Esophagus muscularis mucosa (tissue), 4 donors: ENCODE data around the gene CEP192. TPM values are rescaled to one million over a fixed set of nuclear protein-coding genes. Genes with fewer than 3 reads are reported as not detected.

Source experiments
- DNase-seq: peaks from one replicate; pipeline ENCODE4 v3.0.0-alpha.2; 2017; ENCODE audit errors: extremely low spot score
- H3K27ac ChIP-seq, 4 donors: fragments of 200-600 bp; sonication (generic); replicated peaks in 1 of 4; 1 replicate in 3 of 4; 2 replicates in 1 of 4; pipeline ENCODE4 v1.5.1; 2016 to 2019; ENCODE audit warnings: mild to moderate bottlenecking in 1 of 4
- H3K27me3 ChIP-seq, 4 donors: fragments of 200-600 bp; sonication (generic); one replicate each; pipeline versions ENCODE4 v1.5.1 to v1.6.0; 2016 to 2019
- H3K36me3 ChIP-seq, 4 donors: fragments of 200-600 bp; sonication (generic); one replicate each; pipeline ENCODE4 v1.5.1; 2016 to 2019
- H3K4me1 ChIP-seq, 4 donors: fragments of 200-600 bp; sonication (generic); one replicate each; pipeline ENCODE4 v1.5.1; 2016 to 2019
- H3K4me3 ChIP-seq, 4 donors: fragments of 200-600 bp; sonication (generic); 1 replicate in 2 of 4; 2 replicates in 2 of 4; pipeline ENCODE4 v1.5.1; 2016 to 2019; ENCODE audit warnings: mild to moderate bottlenecking in 4 of 4, moderate library complexity in 1 of 4
- H3K9me3 ChIP-seq, 4 donors: fragments of 200-600 bp; sonication (generic); 1 replicate in 3 of 4; 2 replicates in 1 of 4; pipeline ENCODE4 v1.5.1; 2016 to 2019
- EP300 ChIP-seq: sonication (generic); formaldehyde crosslinking; IDR thresholded peaks from one replicate; pipeline ENCODE4 v1.6.1; 2017; ENCODE audit warnings: antibody characterized with exemption
- POLR2A ChIP-seq: fragments of 450-650 bp; IDR thresholded peaks from one replicate; pipeline ENCODE4 v1.6.1; 2017; ENCODE audit warnings: antibody characterized with exemption, moderate library complexity, mild to moderate bottlenecking, low read depth
- POLR2AphosphoS5 ChIP-seq, 2 donors: sonication (generic); formaldehyde crosslinking; IDR thresholded peaks; one replicate each; pipeline ENCODE4 v1.6.1; 2017; ENCODE audit warnings: antibody characterized with exemption in 2 of 2
- WGBS: methylation state at CpG from one replicate; pipeline ENCODE4 v1.1.5; 2018; 5-methylcytosine and 5-hydroxymethylcytosine counted together
- intact Hi-C: fragments of 100-400 bp; cut with DNase I; formaldehyde crosslinking; loops from one replicate; pipeline ENCODE4 v1.15.1; 2023
- total RNA-seq, 4 donors: library from RNA; depleted of rRNA; stranded (reverse); fragments of >200 nt; gene quantifications; one replicate each; pipeline versions ENCODE4 v1.1.0 to v1.2.1, GENCODE V29; 2016
- TF ChIP-seq, protein P1 (sequence below), 3 experiments: fragments of 200-600 bp in 2 of 3; fragments of 450-650 bp in 1 of 3; sonication (generic) in 2 of 3; IDR thresholded peaks; one replicate each; pipeline ENCODE4 v1.5.1; 2017 to 2019; ENCODE audit warnings: antibody characterized with exemption in 3 of 3, mild to moderate bottlenecking in 2 of 3, moderate library complexity in 1 of 3

The CEP192 gene
- total RNA-seq, 4 donors from 2014 or later: 18.7 to 21.6 (median 19.6) TPM

DNA sequence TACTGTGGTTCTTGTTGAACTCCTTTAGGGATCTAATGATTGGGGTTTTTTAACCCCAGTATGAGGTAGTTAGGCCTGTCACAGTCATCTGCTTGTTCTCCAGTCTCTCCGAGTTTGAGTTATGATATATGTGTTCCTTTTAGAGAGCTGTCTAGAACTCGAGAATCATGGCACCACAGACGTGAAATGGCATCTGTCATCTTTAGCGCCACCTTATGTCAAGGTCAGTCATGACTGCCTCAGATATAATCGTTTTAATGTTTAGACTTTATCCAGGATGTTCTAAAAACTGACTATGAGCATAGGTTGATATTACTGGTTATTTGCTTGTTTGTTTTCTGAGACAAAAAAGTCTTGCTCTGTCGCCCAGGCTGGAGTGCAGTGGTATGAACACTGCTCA, 112.2 kb downstream of the CEP192 start:
- Histone ChIP-seq H3K4me1 (no peaks in the 10 kb centered on the region), H3K27me3 (no peaks in the 10 kb centered on the region), H3K4me3 (no peak overlapping the region), H3K36me3 (peaks cover 48 to 100% (median 83%) of the 10 kb centered on the region in 4 donors), H3K9me3 (no peaks in the 10 kb centered on the region), H3K27ac (no peak overlapping the region)
- DNase-seq: no peak
- intact Hi-C loops: no loop called here
- 83% methylated on average over 6 of the region's 6 CpGs for WGBS
- TF ChIP-seq, protein P1, sequence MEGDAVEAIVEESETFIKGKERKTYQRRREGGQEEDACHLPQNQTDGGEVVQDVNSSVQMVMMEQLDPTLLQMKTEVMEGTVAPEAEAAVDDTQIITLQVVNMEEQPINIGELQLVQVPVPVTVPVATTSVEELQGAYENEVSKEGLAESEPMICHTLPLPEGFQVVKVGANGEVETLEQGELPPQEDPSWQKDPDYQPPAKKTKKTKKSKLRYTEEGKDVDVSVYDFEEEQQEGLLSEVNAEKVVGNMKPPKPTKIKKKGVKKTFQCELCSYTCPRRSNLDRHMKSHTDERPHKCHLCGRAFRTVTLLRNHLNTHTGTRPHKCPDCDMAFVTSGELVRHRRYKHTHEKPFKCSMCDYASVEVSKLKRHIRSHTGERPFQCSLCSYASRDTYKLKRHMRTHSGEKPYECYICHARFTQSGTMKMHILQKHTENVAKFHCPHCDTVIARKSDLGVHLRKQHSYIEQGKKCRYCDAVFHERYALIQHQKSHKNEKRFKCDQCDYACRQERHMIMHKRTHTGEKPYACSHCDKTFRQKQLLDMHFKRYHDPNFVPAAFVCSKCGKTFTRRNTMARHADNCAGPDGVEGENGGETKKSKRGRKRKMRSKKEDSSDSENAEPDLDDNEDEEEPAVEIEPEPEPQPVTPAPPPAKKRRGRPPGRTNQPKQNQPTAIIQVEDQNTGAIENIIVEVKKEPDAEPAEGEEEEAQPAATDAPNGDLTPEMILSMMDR (IDR thresholded peaks at IDR 0.05): peak in 1 of 3 experiments; percentile 20
- no peak for TF ChIP-seq POLR2A
- TF ChIP-seq EP300: no peak
- no peak for TF ChIP-seq POLR2AphosphoS5 (IDR thresholded peaks at IDR 0.05)

DNA sequence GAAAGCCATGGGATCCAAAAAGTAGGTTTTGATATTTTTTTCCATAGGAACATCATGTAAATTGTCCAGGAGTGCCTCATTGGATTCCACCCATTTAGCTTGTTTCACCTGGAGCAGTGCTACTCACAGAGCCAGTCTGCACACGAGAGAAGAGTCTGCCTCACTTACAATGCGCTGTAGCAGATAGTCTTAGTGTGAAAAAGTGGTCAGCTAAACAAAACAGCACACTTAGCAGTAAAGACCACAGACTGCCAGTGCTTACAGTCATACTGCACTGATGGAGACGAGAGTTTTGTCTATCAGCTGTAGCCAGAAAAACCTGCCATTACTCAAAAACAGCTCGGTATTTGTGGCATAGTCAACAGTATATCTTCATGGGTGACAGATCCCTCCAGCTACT, 113.9 kb downstream of the CEP192 start:
- H3K36me3 ChIP-seq: peaks cover 48 to 93% (median 84%) of the 10 kb centered on the region in 4 donors

DNA sequence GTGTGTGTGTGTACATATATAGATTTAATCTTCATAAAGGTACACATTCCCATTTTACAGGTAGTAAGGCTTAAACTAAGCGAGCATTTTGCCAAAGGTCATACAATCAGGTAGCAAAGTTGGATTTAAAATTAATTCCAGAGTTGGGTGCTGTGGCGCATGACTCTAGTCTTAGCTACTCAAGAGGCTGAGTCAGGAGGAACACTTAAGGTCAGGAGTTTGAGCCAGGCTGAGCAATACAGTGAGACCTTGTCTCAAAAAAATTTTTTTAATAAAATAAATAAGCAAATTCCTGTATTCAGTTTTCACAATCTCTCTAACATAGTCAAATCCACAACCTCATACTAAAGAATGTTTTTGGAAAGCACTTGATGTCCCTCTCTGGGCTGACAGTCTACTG, 115.9 kb downstream of the CEP192 start:
- 98% methylated on average over 2 of the region's 2 CpGs for WGBS
- Histone ChIP-seq H3K4me3 (no peak overlapping the region), H3K27me3 (no peaks in the 10 kb centered on the region), H3K36me3 (peaks cover 42 to 79% (median 72%) of the 10 kb centered on the region in 4 donors), H3K27ac (no peak overlapping the region), H3K4me1 (no peaks in the 10 kb centered on the region), H3K9me3 (no peaks in the 10 kb centered on the region)
- intact Hi-C loops: no loop called here
- TF ChIP-seq EP300 (no peak), POLR2A (no peak), POLR2AphosphoS5 (IDR thresholded peaks at IDR 0.05) (no peak)
- TF ChIP-seq, protein P1 (IDR thresholded peaks at IDR 0.05): no peak
- DNase-seq: no peak

More for the DNA sequence above, 113.9 kb downstream of the CEP192 start:
- H3K4me1 ChIP-seq: no peaks in the 10 kb centered on the region
- no peaks in the 10 kb centered on the region for H3K9me3 ChIP-seq
- H3K4me3 ChIP-seq: no peak overlapping the region
- no peak overlapping the region for H3K27ac ChIP-seq
- intact Hi-C loops: no loop called here
- DNase-seq: no peak
- WGBS: 84% methylated on average over 4 of the region's 4 CpGs
- TF ChIP-seq EP300 (no peak), POLR2AphosphoS5 (IDR thresholded peaks at IDR 0.05) (no peak), POLR2A (no peak)
- TF ChIP-seq, protein P1 (IDR thresholded peaks at IDR 0.05): no peak
- H3K27me3 ChIP-seq: no peaks in the 10 kb centered on the region

DNA sequence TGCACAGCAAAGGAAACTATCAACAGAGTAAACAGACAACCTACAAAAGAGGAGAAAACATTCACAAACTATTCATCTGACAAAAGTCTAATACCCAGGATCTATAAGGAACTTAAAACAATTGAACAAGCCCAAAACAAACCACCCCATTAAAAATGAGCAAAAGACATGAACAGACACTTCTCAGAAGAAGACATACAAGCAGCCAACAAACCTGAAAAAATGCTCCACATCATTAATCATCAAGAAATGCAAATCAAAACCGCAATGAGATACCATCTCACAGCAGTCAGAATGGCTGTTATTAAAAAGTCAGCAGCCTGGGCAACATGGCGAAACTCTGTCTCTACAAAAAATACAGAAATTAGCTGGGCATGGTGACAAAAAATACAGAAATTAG, 117.2 kb downstream of the CEP192 start:
- Histone ChIP-seq H3K4me1 (no peaks in the 10 kb centered on the region), H3K9me3 (no peaks in the 10 kb centered on the region), H3K27me3 (no peaks in the 10 kb centered on the region), H3K36me3 (peaks cover 35 to 67% (median 60%) of the 10 kb centered on the region in 4 donors), H3K4me3 (no peak overlapping the region), H3K27ac (no peak overlapping the region)
- TF ChIP-seq, protein P1 (IDR thresholded peaks at IDR 0.05): no peak
- DNase-seq: no peak
- intact Hi-C loops: no loop called here
- WGBS: 45% methylated on average over 2 of the region's 2 CpGs

DNA sequence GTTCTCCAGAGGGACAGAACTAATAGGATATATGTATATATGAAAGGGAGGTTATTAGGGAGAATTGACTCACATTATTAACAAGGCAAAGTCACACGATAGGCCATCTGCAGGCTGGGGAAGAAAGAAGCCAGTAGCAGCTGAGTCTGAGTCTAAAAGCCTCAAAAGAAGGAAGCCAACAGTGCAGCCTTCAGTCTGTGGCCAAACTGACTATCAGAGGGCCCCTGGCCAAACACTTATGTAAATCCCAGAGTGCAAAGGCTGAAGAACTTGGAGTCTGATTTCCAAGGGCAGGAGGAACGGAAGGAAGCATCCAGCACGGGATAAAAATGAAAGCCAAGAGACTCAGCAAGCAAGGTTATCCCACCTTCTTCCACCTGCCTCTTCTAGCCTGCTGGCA, 119.4 kb downstream of the CEP192 start:
- Histone ChIP-seq H3K9me3 (no peaks in the 10 kb centered on the region), H3K36me3 (peaks cover 15 to 60% (median 47%) of the 10 kb centered on the region in 4 donors), H3K4me1 (no peaks in the 10 kb centered on the region), H3K27ac (no peak overlapping the region), H3K27me3 (no peaks in the 10 kb centered on the region), H3K4me3 (no peak overlapping the region)
- intact Hi-C loops: loop anchor here (10.0 kb wide), 1 partner anchor 514 kb away; no protein-coding TSS in a partner anchor
- TF ChIP-seq EP300 (no peak), POLR2A (no peak), POLR2AphosphoS5 (IDR thresholded peaks at IDR 0.05) (no peak)
- TF ChIP-seq, protein P1 (IDR thresholded peaks at IDR 0.05): no peak
- 76% methylated on average over 3 of the region's 3 CpGs for WGBS
- no peak for DNase-seq
